SH-SY5Y (cell line): ENCODE measurements around the gene CELSR1.

ENCODE experiments used
- GATA2 ChIP-seq: IDR thresholded peaks from 2 replicates; pipeline ENCODE4 v1.6.1; 2011; ENCODE audit warnings: mild to moderate bottlenecking, low read depth, low read length
- GATA3 ChIP-seq: IDR thresholded peaks from 2 replicates; pipeline ENCODE4 v1.6.1; 2011; ENCODE audit warnings: low read depth, mild to moderate bottlenecking, low read length, moderate library complexity

DNA sequence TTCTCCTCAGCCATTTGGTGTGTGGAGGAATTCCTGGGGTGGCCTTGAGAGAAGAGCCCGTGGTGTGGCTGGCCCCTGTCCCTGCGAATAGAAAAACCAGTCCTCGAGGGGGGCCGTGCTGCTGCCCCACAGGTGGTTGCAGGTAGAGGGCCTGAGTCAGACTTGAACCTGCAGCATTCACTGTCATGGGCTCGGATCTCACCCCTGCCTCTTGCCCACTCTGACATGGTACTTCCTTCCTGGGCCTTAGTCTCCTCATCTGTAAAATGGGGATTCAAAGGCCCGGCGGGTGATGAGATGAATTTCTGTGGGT is 182.5 kb downstream of the CELSR1 start:
- TF ChIP-seq GATA2 (no peak), GATA3 (no peak)
